Stimulated activated naive CD8-positive, alpha-beta T cell treated with anti-CD3 and anti-CD28 coated beads, Interleukin-15, Interleukin-2, amounts not matched to agents 100 U/mL and 50 U/mL, for 24 hours (primary cell): ENCODE measurements around the gene TOM1L2.

ENCODE experiments used
- ATAC-seq: fragments of 150-1000 bp; cut with Tn5 transposase; one replicate; pipeline ENCODE4 v1.10.0; 2021
- DNase-seq: peaks from one replicate; pipeline ENCODE4 v3.0.0; 2021

Gene TOM1L2

GRCh38 chr17:17994271-17995069 is 22.3 kb upstream of the TOM1L2 start:
- DNase-seq (peak; percentile 23), ATAC-seq (no peak)

DNA sequence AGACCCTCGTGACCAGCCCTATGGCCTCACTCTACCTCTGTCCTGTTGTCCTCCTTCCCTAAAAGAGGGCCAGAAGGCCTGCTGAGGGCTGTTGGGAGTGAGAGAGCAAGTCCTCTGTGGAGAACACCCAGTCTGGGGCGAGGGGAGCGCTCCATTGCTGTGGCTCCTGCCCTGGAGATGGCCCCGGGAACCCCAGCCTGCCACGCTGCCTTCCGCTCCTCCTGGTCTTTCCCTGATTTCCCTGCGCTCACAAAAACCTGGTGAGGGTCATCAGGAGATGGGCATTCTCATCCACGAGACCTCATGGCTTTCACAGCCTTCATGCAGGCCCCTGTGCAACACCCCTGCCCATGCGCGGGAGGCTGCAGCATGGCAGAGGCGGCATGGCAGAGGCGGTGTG is 21.7 kb upstream of the TOM1L2 start:
- no peak for DNase-seq
- ATAC-seq: no peak

DNA sequence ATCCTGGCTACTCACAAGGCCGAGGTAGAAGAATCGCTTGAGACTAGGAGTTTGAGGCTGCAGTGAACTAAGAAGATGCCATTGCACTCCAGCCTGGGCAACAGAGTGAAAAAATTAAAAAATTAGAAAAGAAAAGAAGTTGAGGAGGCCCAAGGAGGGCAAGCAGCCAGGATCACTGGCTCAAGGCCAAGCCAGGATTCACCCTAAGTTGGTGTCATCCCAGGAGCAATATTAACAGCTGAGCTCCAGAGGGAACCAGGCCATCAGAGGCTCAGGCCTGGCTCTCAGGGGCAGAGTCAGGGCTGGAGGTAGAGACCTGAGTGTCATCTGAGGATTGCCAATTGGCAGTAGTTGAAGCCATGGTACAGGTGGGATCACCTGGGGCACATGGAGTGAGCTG is 21.2 kb upstream of the TOM1L2 start:
- no peak for ATAC-seq
- no peak for DNase-seq

- DNase-seq (no peak), ATAC-seq (no peak)
These were observed 18.1 kb upstream of the TOM1L2 start for GRCh38 chr17:17990282-17990681.

DNA sequence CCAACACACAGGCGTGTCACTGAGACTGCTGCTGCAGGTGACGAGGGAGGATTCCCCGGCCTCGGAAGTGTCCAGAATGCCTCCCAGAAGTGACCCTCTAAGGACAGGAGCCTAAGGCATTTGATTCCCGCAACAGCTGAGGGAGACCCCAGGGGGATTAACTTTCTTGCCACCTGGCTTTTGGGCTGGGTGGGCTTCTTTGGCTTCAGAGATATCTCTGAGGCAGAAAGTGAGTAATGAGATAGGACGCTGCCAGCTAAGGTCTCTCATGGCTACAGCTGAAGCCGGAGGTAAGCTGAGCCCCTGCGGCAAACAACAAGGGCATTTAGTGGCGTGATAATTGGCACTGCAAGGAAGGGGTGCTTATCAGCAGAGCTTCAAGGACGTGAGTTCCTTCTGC is 17.4 kb upstream of the TOM1L2 start:
- DNase-seq: no peak
- no peak for ATAC-seq

DNA sequence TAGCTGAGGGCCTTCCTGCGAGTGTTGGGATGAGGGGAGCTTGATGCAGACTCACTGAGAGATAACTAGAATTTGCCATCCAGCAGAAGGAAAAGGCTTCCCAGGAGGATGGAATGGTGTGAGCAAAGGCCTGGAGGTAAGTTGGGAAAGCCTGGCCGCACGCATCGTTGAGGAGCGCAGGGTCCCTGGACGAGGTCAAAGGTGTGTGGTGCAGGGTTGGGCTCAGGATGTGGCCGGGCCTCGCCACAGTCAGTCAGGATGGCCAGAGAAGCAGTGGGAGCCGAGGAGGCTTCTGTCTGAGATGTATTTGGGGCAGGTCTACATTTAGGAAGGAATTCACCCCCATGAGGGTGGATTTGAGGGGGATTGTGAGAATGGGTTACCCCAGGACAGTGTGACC is 16.9 kb upstream of the TOM1L2 start:
- ATAC-seq (no peak), DNase-seq (no peak)

- ATAC-seq: no peak
- DNase-seq: no peak
These were observed 16.3 kb upstream of the TOM1L2 start for GRCh38 chr17:17988427-17988945.

GRCh38 chr17:17987901-17988300 is 15.7 kb upstream of the TOM1L2 start:
- ATAC-seq (no peak), DNase-seq (no peak)

DNA sequence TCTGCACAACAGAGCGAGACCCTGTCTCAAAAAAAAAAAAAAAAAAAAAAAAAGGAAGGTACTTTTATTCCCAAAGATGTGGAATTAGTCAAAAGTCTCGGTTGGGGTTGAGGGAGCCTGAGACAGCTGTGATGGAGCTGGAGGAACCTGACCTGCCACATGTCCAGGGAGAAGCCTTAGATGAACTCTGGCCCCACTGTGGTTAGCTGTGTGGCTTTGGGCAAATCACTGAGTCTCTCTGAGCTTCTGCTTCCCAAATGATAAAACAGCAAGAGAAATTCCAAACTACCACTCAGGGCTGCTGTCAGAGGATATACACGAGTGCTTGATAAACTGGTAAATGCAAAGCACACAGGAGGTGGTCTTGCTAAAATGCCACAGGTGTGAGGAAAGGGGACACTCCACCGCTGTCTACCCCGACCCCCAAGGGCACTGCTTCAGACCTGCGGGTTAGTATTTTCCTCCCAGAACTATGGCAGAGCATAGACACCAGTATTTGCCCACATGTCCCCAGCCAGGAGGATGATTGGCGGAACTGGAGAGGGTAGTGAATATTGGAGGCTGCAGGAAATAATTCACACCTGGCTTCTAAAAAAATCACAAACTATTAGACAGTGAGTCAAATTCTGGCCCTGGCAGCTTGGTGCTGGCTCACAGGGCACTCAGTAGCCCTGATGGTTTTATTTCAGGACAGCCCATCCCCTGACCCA is 15.1 kb upstream of the TOM1L2 start:
- ATAC-seq (no peak), DNase-seq (no peak)

DNA sequence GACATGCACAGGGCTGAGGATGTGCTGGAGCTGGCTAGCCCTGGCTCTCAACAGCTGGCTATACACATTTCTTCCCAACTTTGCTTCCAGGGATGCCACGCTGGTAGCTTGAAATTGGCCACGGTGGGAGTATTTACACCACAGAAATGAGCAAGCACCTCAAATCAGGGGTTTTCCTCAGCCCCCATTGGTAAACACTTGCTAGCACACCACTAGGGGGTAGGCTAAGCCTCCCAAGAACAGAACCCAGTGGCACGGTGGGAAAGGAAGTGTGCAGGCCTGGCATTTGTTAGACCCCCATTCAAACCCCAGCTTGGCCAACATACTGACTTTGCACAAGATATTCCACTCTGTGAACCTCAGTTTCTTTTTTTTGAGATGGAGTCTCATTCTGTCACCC is 13.4 kb upstream of the TOM1L2 start:
- peak; percentile 13 for DNase-seq
- ATAC-seq: peak; percentile 45

- ATAC-seq: no peak
These were observed 13.0 kb upstream of the TOM1L2 start for GRCh38 chr17:17985153-17985552.

DNA sequence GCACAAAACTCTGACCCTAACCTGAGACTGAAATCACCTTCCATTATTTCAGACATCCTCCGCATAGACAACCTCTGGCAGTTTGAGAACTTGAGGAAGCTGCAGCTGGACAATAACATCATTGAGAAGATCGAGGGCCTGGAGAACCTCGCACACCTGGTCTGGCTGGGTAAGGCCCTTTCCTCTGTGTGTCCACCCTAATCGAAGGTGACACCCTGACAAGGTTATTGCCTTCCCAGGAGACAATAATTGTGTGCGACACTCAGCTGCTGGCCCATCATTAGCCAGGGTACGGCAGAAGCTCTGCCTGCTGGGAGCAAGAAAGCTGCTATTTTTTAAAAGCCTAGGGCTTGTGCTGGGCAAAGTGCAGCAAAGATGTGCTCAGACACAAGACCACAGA is 11.6 kb upstream of the TOM1L2 start:
- no peak for ATAC-seq

More at GRCh38 chr17:17985153-17985552, 13.0 kb upstream of the TOM1L2 start:
- DNase-seq: no peak

GRCh38 chr17:17983376-17983775 is 11.2 kb upstream of the TOM1L2 start:
- DNase-seq: no peak
- ATAC-seq: no peak

More for the DNA sequence above, 11.6 kb upstream of the TOM1L2 start:
- no peak for DNase-seq

DNA sequence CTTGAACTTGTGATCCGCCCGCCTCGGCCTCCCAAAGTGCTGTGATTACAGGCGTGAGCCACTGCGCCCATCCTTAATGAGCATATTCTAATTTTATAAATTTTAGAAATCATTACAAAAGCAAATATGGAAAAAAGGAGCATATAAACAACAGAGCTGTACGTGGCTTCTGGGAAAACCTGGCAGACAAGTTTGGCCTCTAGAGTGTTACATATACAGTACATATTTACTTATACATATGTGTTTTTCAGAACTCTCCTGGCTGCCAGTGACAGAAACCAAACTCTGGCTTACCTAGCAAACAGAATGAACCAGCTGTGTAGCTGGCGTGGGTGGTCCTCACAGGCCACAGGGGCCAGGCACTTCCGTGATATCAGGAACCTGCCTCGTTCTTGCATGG is 10.6 kb upstream of the TOM1L2 start:
- DNase-seq (no peak), ATAC-seq (no peak)

GRCh38 chr17:17981330-17981729 is 9.1 kb upstream of the TOM1L2 start:
- DNase-seq: no peak
- ATAC-seq: no peak

- DNase-seq (no peak), ATAC-seq (no peak)
These were observed 7.6 kb upstream of the TOM1L2 start for GRCh38 chr17:17979778-17980177.

DNA sequence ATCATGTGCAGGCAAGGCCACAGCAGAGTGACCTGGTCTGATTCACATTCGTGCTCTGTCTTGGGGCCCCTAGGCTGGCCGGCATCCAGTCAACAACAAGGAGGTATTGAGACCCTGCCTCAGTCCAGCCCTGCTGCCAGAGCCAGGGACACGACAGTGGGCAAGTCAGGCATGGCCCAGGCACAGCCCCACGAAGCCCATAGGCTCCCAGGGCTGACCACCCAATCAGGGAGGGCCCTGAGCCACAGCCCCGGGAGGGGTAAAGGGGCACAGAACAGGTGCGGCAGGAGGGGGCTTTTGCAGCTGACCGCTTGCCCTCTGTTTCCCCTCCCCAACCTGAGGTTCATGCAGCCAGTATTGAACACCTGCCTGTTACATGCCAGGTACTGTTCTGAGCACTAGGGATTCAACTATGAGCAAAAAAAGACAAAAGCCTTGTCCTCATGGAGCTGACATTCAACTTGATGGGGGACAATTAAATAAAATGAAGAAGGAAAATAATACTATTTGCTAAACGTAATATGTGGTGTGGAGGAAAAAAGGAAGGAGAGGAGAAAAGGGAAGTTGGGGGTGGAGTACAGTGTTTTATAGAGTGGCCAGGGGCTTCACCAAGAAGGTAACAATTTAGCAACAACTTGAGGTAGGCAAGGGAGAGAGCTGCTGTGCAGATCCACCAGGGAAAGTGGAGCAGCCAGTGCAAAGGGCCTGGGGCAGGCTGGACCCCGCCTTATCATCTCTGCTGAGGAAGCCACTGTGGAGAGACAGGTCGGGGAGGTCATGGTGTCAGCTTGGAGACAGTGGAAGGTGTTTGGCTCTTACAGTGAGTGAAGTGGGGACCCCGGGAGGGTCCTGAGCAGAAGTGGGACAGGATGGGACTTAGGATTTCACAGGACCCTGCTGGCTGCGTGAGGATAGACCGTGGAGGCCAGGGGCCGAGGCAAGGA is 6.6 kb upstream of the TOM1L2 start:
- DNase-seq (no peak), ATAC-seq (no peak)

DNA sequence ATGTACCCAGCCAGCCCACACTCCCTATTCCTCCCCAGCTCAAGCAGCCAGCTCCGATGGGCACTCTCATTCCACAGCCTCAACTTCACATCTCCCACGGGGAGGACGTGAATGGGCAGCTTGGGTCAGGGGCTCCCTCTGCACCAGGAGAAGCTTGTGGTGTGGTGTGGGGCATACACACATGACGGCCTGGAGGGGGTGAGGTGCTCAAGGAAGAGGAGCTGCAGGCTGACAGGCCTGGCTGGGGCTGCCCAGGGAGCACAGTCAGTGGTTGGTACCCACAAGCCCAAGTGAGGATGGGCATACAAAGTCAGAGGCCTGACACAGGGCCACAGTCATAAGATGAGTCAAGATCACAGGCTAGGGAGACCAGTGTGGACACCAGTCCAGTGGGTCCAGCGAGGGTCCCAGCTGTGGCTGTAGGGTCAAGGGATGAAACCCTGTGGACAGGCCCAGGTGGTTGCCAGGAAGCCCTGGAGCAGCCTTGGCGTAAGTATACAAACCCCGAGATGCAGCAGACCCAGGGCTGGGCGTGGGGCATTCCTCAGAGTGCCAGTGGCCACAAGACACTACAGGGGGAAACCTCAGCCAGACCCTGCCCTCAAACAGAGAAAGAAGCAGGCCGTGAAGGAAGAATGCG is 4.9 kb upstream of the TOM1L2 start:
- no peak for DNase-seq
- ATAC-seq: no peak

DNA sequence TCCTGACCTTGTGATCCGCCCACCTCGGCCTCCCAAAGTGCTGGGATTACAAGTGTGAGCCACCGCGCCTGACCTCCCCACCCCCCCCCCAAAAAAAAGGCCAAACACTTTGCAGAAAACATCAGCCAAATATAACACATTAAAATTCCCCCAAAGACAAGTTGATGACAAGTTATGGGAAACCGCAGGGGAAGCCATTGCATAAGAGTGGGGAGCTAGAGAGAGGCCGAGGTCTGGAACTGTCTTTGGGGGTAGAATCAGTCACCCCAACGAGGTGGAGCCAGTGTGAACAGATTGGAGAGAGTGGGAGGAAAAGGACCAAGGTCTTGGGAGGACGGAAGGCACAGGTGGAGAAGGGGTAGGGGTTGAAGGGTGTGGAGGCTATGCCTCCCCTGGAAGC is 3.2 kb upstream of the TOM1L2 start:
- ATAC-seq: no peak
- DNase-seq: no peak

DNA sequence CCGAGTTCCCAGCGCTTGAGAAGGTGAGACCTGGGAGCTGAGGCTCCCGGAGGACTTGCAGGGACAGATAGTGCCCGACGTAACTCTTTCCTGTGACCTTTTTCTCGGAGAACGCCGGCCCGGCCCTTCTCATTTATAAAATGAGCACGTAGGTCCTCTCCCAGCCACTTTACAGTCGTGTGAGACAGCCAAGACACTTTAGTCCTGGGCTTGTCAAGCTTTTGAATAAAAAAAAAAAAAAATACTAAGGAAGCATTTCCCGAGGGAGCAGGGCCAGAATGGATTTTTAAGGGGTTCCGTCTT is 703 bp upstream of the TOM1L2 start:
- DNase-seq (no peak), ATAC-seq (no peak)

GRCh38 chr17:17971431-17972125 is 622 bp downstream of the TOM1L2 start:
- ATAC-seq: no peak
- DNase-seq: peak; percentile 14
